AG09319 (cell line): ENCODE data around the gene CNTNAP2.
"Not testable (repeated sequence)": the region's sequence is repeated elsewhere in the genome, so short reads cannot be mapped to it uniquely, and the experiment has no call there.

ENCODE experiments used
- DNase-seq: peaks from one replicate; pipeline ENCODE4 v3.0.0-alpha.2; 2010; ENCODE audit warnings: low read depth; ENCODE audit errors: extremely low read depth
- TF ChIP-seq, protein P1 (sequence below): IDR thresholded peaks from 2 replicates; pipeline ENCODE4 v1.5.1; 2011; ENCODE audit warnings: low read depth, mild to moderate bottlenecking, inconsistent platforms, low read length, moderate library complexity

CNTNAP2 gene

GRCh38 chr7:148318838-148319237, 2202.2 kb downstream of the CNTNAP2 start:
- DNase-seq, result no peak
- TF ChIP-seq, protein P1, sequence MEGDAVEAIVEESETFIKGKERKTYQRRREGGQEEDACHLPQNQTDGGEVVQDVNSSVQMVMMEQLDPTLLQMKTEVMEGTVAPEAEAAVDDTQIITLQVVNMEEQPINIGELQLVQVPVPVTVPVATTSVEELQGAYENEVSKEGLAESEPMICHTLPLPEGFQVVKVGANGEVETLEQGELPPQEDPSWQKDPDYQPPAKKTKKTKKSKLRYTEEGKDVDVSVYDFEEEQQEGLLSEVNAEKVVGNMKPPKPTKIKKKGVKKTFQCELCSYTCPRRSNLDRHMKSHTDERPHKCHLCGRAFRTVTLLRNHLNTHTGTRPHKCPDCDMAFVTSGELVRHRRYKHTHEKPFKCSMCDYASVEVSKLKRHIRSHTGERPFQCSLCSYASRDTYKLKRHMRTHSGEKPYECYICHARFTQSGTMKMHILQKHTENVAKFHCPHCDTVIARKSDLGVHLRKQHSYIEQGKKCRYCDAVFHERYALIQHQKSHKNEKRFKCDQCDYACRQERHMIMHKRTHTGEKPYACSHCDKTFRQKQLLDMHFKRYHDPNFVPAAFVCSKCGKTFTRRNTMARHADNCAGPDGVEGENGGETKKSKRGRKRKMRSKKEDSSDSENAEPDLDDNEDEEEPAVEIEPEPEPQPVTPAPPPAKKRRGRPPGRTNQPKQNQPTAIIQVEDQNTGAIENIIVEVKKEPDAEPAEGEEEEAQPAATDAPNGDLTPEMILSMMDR, result no peak

DNA sequence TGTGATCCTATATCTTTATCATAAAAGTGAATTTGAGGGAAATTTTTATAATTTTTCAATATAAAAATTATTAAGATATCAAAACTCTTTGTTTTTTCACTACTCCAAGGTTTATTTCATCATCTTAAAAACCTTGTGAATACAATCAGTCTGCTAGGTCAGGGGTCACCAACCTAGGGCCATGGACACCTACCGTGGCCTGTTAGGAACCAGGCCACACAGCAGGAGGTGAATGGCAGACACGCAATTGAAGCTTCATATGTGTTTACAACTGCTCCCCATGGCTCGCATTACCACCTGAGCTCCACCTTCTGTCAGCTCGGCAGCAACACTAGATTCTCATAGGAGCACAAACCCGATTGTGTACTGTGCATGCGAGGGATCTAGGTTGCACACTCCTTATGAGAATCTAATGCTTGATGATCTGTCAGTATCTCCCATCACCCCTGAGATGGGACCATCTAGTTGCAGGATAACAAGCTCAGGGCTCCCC, 2202.8 kb downstream of the CNTNAP2 start:
- TF ChIP-seq, protein P1, result no peak
- no peak for DNase-seq

- DNase-seq, result no peak
- TF ChIP-seq, protein P1, result no peak
These were observed 2208.6 kb downstream of the CNTNAP2 start for GRCh38 chr7:148325208-148325607.

- TF ChIP-seq, protein P1, result no peak
- no peak for DNase-seq
These were observed 2210.8 kb downstream of the CNTNAP2 start for GRCh38 chr7:148327379-148327778.

DNA sequence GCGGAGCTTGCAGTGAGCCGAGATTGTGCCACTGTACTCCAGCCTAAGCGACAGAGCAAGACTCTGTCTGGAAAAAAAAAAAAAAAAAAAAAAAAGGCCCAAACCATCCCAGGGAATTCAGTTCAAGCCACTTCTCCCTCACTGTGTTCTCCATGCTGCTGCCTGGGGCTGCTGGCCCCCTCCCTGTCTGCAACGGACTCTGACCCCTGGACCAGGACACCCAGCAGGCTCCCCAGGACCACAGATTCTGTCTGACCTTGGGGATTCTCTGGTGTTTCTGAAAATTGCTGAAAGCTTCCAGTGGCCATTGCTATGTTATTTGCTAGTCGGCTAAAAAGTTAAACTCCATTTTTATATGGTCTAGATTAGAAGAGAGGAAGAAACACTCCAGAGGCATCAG, 2212.3 kb downstream of the CNTNAP2 start:
- no peak for DNase-seq
- TF ChIP-seq, protein P1, result no peak

DNA sequence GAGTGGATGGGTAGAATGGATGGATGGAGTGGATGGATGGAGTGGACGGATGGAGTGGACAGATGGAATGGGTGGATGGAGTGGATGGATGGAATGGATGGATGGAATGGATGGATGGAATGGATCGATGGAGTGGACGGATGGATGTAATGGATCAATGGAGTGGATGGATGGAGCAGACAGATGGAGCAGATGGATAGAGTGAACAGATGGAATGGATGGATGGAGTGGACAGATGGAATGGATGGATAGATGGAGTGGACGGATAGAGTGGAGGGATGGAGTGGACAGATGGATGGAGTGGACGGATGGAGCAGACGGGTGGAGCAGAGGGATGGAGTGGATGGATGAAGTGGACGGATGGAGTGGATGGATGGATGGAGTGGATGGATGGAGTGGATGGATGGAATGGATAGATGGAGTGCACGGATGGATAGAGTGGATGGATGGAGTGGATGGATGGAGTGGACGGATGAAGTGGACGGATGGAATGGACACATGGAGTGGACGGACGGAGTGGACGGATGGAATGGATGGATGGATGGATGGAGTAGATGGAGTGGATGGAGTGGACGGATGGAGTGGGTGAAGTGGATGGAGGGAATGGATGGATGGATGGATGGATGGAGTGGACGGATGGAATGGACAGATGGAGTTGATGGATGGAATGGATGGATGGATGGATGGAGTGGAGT, 2213.7 kb downstream of the CNTNAP2 start:
- no peak for DNase-seq
- TF ChIP-seq, protein P1, result no peak

DNA sequence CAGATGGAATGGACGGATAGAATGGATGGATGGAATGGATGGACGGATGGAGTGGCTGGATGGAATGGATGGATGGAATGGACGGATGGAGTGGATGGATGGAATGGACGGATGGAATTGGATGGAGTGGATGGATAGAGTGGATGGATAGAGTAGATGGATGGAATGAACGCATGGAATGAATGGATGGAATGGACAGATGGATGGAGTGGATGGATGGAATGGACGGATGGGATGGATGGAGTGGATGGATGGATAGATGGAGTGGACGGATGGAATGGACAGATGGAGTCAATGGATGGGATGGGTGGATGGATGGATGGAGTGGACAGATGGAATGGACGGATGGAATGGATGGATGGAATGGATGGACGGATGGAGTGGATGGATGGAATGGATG, 2214.2 kb downstream of the CNTNAP2 start:
- TF ChIP-seq, protein P1, result no peak
- DNase-seq, result no peak

DNA sequence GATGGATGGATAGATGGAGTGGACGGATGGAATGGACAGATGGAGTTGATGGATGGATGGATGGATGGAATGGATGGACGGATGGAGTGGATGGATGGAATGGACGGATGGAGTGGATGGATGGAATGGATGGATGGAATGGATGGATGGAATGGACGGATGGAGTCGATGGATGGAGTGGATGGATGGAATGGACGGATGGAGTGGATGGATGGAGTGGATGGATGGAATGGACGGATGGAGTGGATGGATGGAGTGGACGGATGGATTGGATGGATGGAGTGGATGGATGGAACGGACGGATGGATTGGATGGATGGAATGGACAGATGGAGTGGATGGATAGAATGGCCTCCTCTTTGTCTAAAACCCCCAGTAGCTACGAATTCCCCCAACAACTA, 2214.9 kb downstream of the CNTNAP2 start:
- DNase-seq, result not testable (repeated sequence)
